ENCODE measurements around the gene ZBTB21. TPM values are rescaled to one million over a fixed set of nuclear protein-coding genes. Genes with fewer than 3 reads are reported as not detected.

Gene ZBTB21
- polyA plus RNA-seq, 3 donors, result 4.7 to 7.2 (median 6.3) TPM

GRCh38 chr21:41942457-41942856 is 67.7 kb downstream of the ZBTB21 start:
- TF ChIP-seq CTCF (IDR thresholded peaks at IDR 0.05), result no peak
- H3K4me1 ChIP-seq (ENCODE audit: control insufficient read depth in 1 of 2, insufficient read depth in 2 of 2, low read length in 2 of 2), result no peaks in the 10 kb centered on the region
- no peak for DNase-seq
- H3K36me3 ChIP-seq (replicated peaks in 1 of 2; ENCODE audit: control insufficient read depth in 1 of 2, insufficient read depth in 2 of 2, low read length in 2 of 2), result peaks cover 0 to 6% of the 10 kb centered on the region in 2 donors
- intact Hi-C loops (cut with micrococcal nuclease), result no loop called here
- no peaks in the 10 kb centered on the region for H3K27me3 ChIP-seq (ENCODE audit: control insufficient read depth in 2 of 2, insufficient read depth in 2 of 2, low read length in 2 of 2)
- H3K4me2 ChIP-seq (replicated peaks; ENCODE audit: extremely low read depth, low read length, poor library complexity, severe bottlenecking), result no peak overlapping the region
- H4K20me1 ChIP-seq (ENCODE audit: insufficient read depth, low read length), result no peaks in the 10 kb centered on the region
- Mint-ChIP-seq H3K4me3 (no peak overlapping the region), H3K4me1 (peaks cover 6% of the 10 kb centered on the region), H3K36me3 (peaks cover 8 to 15% of the 10 kb centered on the region in 2 donors), H3K9me3 (peaks cover 0 to 3% (median 0%) of the 10 kb centered on the region in 7 donors), H3K27me3 (ENCODE audit: low read depth in 3 of 3) (peaks cover 0 to 4% (median 0%) of the 10 kb centered on the region in 3 donors), H3K27ac (no peak overlapping the region)
- H3K9me3 ChIP-seq (replicated peaks in 1 of 2; ENCODE audit: control insufficient read depth in 1 of 2, insufficient read depth in 1 of 2, low read length in 2 of 2), result no peaks in the 10 kb centered on the region
- 96% methylated on average over 6 of the region's 9 CpGs for WGBS (ENCODE audit: insufficient coverage)
- no peak overlapping the region for H3K27ac ChIP-seq (ENCODE audit: low read depth in 1 of 2, low read length in 2 of 2)
- peaks cover 6% of the 10 kb centered on the region for H3K79me2 ChIP-seq (ENCODE audit: insufficient read depth, low read length)
- H3K9ac ChIP-seq (ENCODE audit: insufficient read depth, low read length, poor library complexity, severe bottlenecking), result no peak overlapping the region
- H2AFZ ChIP-seq (ENCODE audit: insufficient read depth, low read depth, low read length, poor library complexity, severe bottlenecking), result no peak overlapping the region
- H3K4me3 ChIP-seq (replicated peaks in 1 of 3; ENCODE audit: low read depth in 2 of 3, low read length in 3 of 3), result no peak overlapping the region

GRCh38 chr21:41941941-41942340 is 68.2 kb downstream of the ZBTB21 start:
- peaks cover 6% of the 10 kb centered on the region for H3K79me2 ChIP-seq (ENCODE audit: insufficient read depth, low read length)
- peaks cover 6% of the 10 kb centered on the region for H3K4me1 Mint-ChIP-seq
- intact Hi-C loops (cut with micrococcal nuclease), result no loop called here
- peaks cover 0 to 3% (median 0%) of the 10 kb centered on the region in 7 donors for H3K9me3 Mint-ChIP-seq
- H3K4me1 ChIP-seq (ENCODE audit: control insufficient read depth in 1 of 2, insufficient read depth in 2 of 2, low read length in 2 of 2), result no peaks in the 10 kb centered on the region
- no peaks in the 10 kb centered on the region for H3K27me3 ChIP-seq (ENCODE audit: control insufficient read depth in 2 of 2, insufficient read depth in 2 of 2, low read length in 2 of 2)
- H3K4me3 Mint-ChIP-seq, result no peak overlapping the region
- peaks cover 0 to 6% of the 10 kb centered on the region in 2 donors for H3K36me3 ChIP-seq (replicated peaks in 1 of 2; ENCODE audit: control insufficient read depth in 1 of 2, insufficient read depth in 2 of 2, low read length in 2 of 2)
- 93% methylated on average over 7 of the region's 12 CpGs for WGBS (ENCODE audit: insufficient coverage)
- no peaks in the 10 kb centered on the region for H4K20me1 ChIP-seq (ENCODE audit: insufficient read depth, low read length)
- no peak for TF ChIP-seq CTCF (IDR thresholded peaks at IDR 0.05)
- no peak overlapping the region for H3K27ac ChIP-seq (ENCODE audit: low read depth in 1 of 2, low read length in 2 of 2)
- no peak overlapping the region for H3K4me3 ChIP-seq (replicated peaks in 1 of 3; ENCODE audit: low read depth in 2 of 3, low read length in 3 of 3)
- DNase-seq, result no peak
- H3K9me3 ChIP-seq (replicated peaks in 1 of 2; ENCODE audit: control insufficient read depth in 1 of 2, insufficient read depth in 1 of 2, low read length in 2 of 2), result no peaks in the 10 kb centered on the region
- no peak overlapping the region for H3K9ac ChIP-seq (ENCODE audit: insufficient read depth, low read length, poor library complexity, severe bottlenecking)
- no peak overlapping the region for H3K27ac Mint-ChIP-seq
- peaks cover 8 to 15% of the 10 kb centered on the region in 2 donors for H3K36me3 Mint-ChIP-seq
- H3K27me3 Mint-ChIP-seq (ENCODE audit: low read depth in 3 of 3), result peaks cover 0 to 4% (median 0%) of the 10 kb centered on the region in 3 donors
- no peak overlapping the region for H3K4me2 ChIP-seq (replicated peaks; ENCODE audit: extremely low read depth, low read length, poor library complexity, severe bottlenecking)
- no peak overlapping the region for H2AFZ ChIP-seq (ENCODE audit: insufficient read depth, low read depth, low read length, poor library complexity, severe bottlenecking)

Measured in CD14-positive monocyte (primary cell).